Measurements from ENCODE around the gene HADHB.
A peak's percentile ranks its signal among the peaks of the same experiment; 100 is the strongest.
"Not testable (repeated sequence)": the region's sequence is repeated elsewhere in the genome, so short reads cannot be mapped to it uniquely, and the experiment has no call there.

Gene HADHB

GRCh38 chr2:26245231-26245732 lies 543 bp downstream of the HADHB start:
- peak; percentile 13 for DNase-seq

GRCh38 chr2:26245810-26246209 lies 1.1 kb downstream of the HADHB start:
- no peak for DNase-seq

GRCh38 chr2:26246818-26247217 lies 2.1 kb downstream of the HADHB start:
- DNase-seq, result no peak

- no peak for DNase-seq
These were observed 4.9 kb downstream of the HADHB start for GRCh38 chr2:26249625-26250024.

- no peak for DNase-seq
These were observed 7.2 kb downstream of the HADHB start for GRCh38 chr2:26251893-26252292.

GRCh38 chr2:26255759-26256384 lies 11.1 kb downstream of the HADHB start:
- DNase-seq, result no peak

GRCh38 chr2:26258836-26259235 lies 14.1 kb downstream of the HADHB start:
- DNase-seq, result not testable (repeated sequence)

GRCh38 chr2:26268213-26268612 lies 23.5 kb downstream of the HADHB start:
- no peak for DNase-seq

GRCh38 chr2:26268670-26269385 lies 24.1 kb downstream of the HADHB start:
- not testable (repeated sequence) for DNase-seq

GRCh38 chr2:26269571-26270158 lies 24.9 kb downstream of the HADHB start:
- no peak for DNase-seq

GRCh38 chr2:26270373-26270772 lies 25.6 kb downstream of the HADHB start:
- DNase-seq, result no peak

- DNase-seq, result no peak
These were observed 28.8 kb downstream of the HADHB start for GRCh38 chr2:26273501-26273900.

GRCh38 chr2:26274058-26274613 lies 29.4 kb downstream of the HADHB start:
- DNase-seq, result no peak

- no peak for DNase-seq
These were observed 31.9 kb downstream of the HADHB start for GRCh38 chr2:26276484-26277227.

- DNase-seq, result no peak
These were observed 35.1 kb downstream of the HADHB start for GRCh38 chr2:26279886-26280285.

- no peak for DNase-seq
These were observed 36.5 kb downstream of the HADHB start for GRCh38 chr2:26281226-26281625.

GRCh38 chr2:26283606-26284005 lies 38.9 kb downstream of the HADHB start:
- DNase-seq, result no peak

- no peak for DNase-seq
These were observed 39.4 kb downstream of the HADHB start for GRCh38 chr2:26284132-26284531.

GRCh38 chr2:26285931-26286330 lies 41.2 kb downstream of the HADHB start:
- no peak for DNase-seq

- no peak for DNase-seq
These were observed 45.3 kb downstream of the HADHB start for GRCh38 chr2:26290001-26290400.

GRCh38 chr2:26292646-26293045 lies 47.9 kb downstream of the HADHB start:
- no peak for DNase-seq

GRCh38 chr2:26295511-26295910 lies 50.8 kb downstream of the HADHB start:
- DNase-seq, result no peak

GRCh38 chr2:26297061-26297460 lies 52.3 kb downstream of the HADHB start:
- no peak for DNase-seq
